ENCODE data around the gene TMEM92. TPM values are rescaled to one million over a fixed set of nuclear protein-coding genes. Genes with fewer than 3 reads are reported as not detected.

TMEM92 gene
- total and polyA plus RNA-seq, 8 donors, result 4.4 to 10.7 (median 6.4) TPM

- H3K4me1 ChIP-seq, result peaks cover 0 to 6% of the 10 kb centered on the region in 2 donors
- H3K4me3 ChIP-seq, result no peak overlapping the region
- H3K9me3 ChIP-seq, result no peaks in the 10 kb centered on the region
- no peak for TF ChIP-seq CTCF (IDR thresholded peaks at IDR 0.05)
- H3K36me3 ChIP-seq, result no peaks in the 10 kb centered on the region
- H3K27ac ChIP-seq, result peak overlapping the region in 1 of 2 donors; percentile 45
- no peaks in the 10 kb centered on the region for H3K27me3 ChIP-seq
- ATAC-seq (peak; percentile 49), DNase-seq (peak in 1 of 4 donors; percentile 21)
- intact Hi-C loops (cut with DNase I), result no loop called here
Measured at GRCh38 chr17:50304781-50305404, 30.6 kb downstream of the TMEM92 start.

GRCh38 chr17:50307654-50308053, 33.4 kb downstream of the TMEM92 start:
- H3K4me3 ChIP-seq, result no peak overlapping the region
- no peaks in the 10 kb centered on the region for H3K9me3 ChIP-seq
- intact Hi-C loops (cut with DNase I), result no loop called here
- no peak for DNase-seq
- H3K27ac ChIP-seq, result no peak overlapping the region
- no peak for ATAC-seq
- no peaks in the 10 kb centered on the region for H3K36me3 ChIP-seq
- peaks cover 0 to 12% of the 10 kb centered on the region in 2 donors for H3K27me3 ChIP-seq
- H3K4me1 ChIP-seq, result peaks cover 0 to 6% of the 10 kb centered on the region in 2 donors
- no peak for TF ChIP-seq CTCF (IDR thresholded peaks at IDR 0.05)

- TF ChIP-seq CTCF (IDR thresholded peaks at IDR 0.05), result no peak
- Histone ChIP-seq H3K9me3 (no peaks in the 10 kb centered on the region), H3K27ac (no peak overlapping the region), H3K4me3 (no peak overlapping the region), H3K36me3 (no peaks in the 10 kb centered on the region), H3K27me3 (peaks cover 0 to 17% of the 10 kb centered on the region in 2 donors), H3K4me1 (peaks cover 0 to 6% of the 10 kb centered on the region in 2 donors)
- ATAC-seq (no peak), DNase-seq (no peak)
- intact Hi-C loops (cut with DNase I), result no loop called here
Measured at GRCh38 chr17:50308666-50309065, 34.4 kb downstream of the TMEM92 start.

- no peak for TF ChIP-seq CTCF (IDR thresholded peaks at IDR 0.05)
- DNase-seq (no peak), ATAC-seq (no peak)
- H3K9me3 ChIP-seq, result no peaks in the 10 kb centered on the region
- H3K4me1 ChIP-seq, result no peaks in the 10 kb centered on the region
- H3K36me3 ChIP-seq, result no peaks in the 10 kb centered on the region
- intact Hi-C loops (cut with DNase I), result no loop called here
- no peak overlapping the region for H3K27ac ChIP-seq
- no peak overlapping the region for H3K4me3 ChIP-seq
- H3K27me3 ChIP-seq, result peaks cover 0 to 17% of the 10 kb centered on the region in 2 donors
Measured at GRCh38 chr17:50310455-50311111, 36.3 kb downstream of the TMEM92 start.

GRCh38 chr17:50311112-50311460, 36.8 kb downstream of the TMEM92 start:
- DNase-seq (no peak), ATAC-seq (no peak)
- Histone ChIP-seq H3K27me3 (peaks cover 0 to 17% of the 10 kb centered on the region in 2 donors), H3K36me3 (no peaks in the 10 kb centered on the region), H3K4me1 (no peaks in the 10 kb centered on the region), H3K4me3 (no peak overlapping the region), H3K9me3 (no peaks in the 10 kb centered on the region), H3K27ac (no peak overlapping the region)
- intact Hi-C loops (cut with DNase I), result no loop called here
- no peak for TF ChIP-seq CTCF (IDR thresholded peaks at IDR 0.05)
